ENCODE measurements around the gene GXYLT2. TPM values are rescaled to one million over a fixed set of nuclear protein-coding genes. Genes with fewer than 3 reads are reported as not detected.
A peak's percentile ranks its signal among the peaks of the same experiment; 100 is the strongest.

GXYLT2 gene
- total RNA-seq, 4 donors from 2014 or later, result 12.8 to 51.2 (median 13.8) TPM

DNA sequence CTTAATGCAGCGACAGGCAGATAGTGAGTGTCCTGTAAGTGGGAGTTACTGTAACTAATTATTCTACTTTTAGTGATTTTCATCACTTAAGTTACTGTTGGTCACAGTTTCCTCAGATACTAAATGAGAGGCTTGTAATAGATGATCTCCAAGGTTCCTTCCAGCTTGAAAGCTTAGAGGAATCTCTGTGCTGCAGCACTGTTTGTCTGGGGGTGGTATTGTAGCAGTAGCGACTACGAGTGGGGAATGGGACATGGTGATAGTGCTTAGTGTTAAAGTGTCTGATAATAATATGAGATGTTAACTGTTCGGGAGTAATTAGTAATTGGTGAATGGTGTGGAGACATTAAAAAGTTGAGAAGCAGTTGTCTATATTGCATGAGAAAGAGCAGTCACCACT, 121.2 kb downstream of the GXYLT2 start:
- TF ChIP-seq CTCF (IDR thresholded peaks at IDR 0.05), result no peak
- ATAC-seq (ENCODE audit: low FRiP score), result no peak
- DNase-seq (ENCODE audit: low spot score), result no peak

GRCh38 chr3:73009750-73010149, 121.9 kb downstream of the GXYLT2 start:
- DNase-seq (ENCODE audit: low spot score) (no peak), ATAC-seq (ENCODE audit: low FRiP score) (no peak)
- TF ChIP-seq CTCF (IDR thresholded peaks at IDR 0.05), result no peak

DNA sequence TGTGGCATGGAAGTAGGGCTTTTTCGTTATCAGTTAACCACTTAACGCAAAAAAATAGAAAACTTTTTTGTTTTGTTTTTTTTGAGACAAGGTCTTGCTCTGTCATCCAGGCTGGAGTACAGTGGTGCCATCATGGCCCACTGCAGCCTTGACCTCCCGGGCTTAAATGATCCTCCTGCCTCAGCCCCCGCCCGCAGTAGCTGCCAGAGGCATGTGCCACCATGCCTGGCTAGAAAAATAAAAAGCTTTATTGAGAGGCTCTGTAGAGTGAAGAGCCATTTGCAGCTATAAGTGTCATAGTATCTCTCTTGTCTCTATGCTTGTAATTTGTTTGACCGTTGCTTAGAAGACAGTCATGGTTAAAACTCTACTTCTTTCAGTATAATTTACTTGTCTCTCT, 122.3 kb downstream of the GXYLT2 start:
- DNase-seq (ENCODE audit: low spot score) (no peak), ATAC-seq (ENCODE audit: low FRiP score) (no peak)

GRCh38 chr3:73018298-73018697, 130.5 kb downstream of the GXYLT2 start:
- ATAC-seq (ENCODE audit: low FRiP score) (no peak), DNase-seq (ENCODE audit: low spot score) (no peak)
- TF ChIP-seq CTCF (IDR thresholded peaks at IDR 0.05), result no peak

More for the DNA sequence above, 122.3 kb downstream of the GXYLT2 start:
- TF ChIP-seq CTCF (IDR thresholded peaks at IDR 0.05), result no peak

GRCh38 chr3:73018790-73019441, 131.1 kb downstream of the GXYLT2 start:
- DNase-seq (ENCODE audit: low spot score), result no peak
- no peak for TF ChIP-seq CTCF (IDR thresholded peaks at IDR 0.05)

DNA sequence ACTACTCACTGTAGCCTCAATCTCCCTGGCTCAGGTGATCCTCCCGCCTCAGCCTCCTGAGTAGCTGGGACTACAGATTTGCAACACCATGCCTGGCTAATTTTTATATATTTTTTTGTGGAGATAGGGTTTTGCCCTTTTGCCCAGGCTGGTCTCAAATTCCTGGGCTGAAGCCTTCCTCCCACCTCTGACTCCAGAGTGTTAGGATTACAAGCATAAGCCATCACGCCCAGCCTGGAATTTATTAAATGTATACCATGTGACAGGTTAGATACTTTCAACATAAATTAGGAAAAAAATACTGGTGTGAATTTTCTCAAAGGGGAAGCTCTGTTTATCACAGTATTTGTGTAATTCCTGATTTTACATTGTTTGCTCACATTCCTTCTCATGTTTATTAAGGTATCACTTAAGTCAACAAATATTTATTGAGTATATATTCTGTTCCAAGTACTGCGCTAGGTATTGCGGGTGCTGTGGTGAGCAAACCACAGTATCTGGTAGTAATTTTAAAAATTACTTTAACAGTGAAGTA, 133.5 kb downstream of the GXYLT2 start:
- TF ChIP-seq CTCF (IDR thresholded peaks at IDR 0.05), result no peak
- peak; percentile 25 for ATAC-seq (ENCODE audit: low FRiP score)
- DNase-seq (ENCODE audit: low spot score), result no peak

More at GRCh38 chr3:73018790-73019441, 131.1 kb downstream of the GXYLT2 start:
- no peak for ATAC-seq (ENCODE audit: low FRiP score)

DNA sequence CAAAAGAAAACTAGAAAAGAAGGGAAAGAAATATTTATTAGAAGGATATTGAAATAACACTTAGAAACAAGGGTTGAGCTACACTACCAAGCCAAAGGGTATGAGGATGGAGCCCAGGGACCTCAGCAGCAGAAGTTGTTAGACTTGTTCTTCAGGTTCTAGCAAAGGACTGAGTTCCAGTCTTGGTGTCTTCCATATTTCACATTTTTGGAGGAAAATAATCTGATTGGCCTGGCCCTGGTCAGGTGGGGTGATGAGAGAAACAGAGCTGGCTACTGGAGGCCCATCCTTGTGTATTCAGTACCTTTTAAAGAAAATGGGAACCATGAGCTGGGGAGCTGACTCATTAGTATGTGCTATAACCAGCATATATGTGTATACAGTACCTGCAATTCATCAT, 137.0 kb downstream of the GXYLT2 start:
- no peak for TF ChIP-seq CTCF (IDR thresholded peaks at IDR 0.05)
- DNase-seq (ENCODE audit: low spot score) (no peak), ATAC-seq (ENCODE audit: low FRiP score) (no peak)
